Activated T-cell treated with anti-CD3 and anti-CD28 coated beads, Interleukin-2, amount 50 U/mL, for 72 hours (primary cell): Measurements from ENCODE around the gene IL18RAP. TPM values are rescaled to one million over a fixed set of nuclear protein-coding genes. Genes with fewer than 3 reads are reported as not detected.

Experiments
- ATAC-seq, 2 donors: fragments of 150-1000 bp; cut with Tn5 transposase; replicated peaks in 1 of 2; 2 replicates each; pipeline ENCODE4 v1.10.0; 2021; ENCODE audit warnings: moderate library complexity in 2 of 2, mild to moderate bottlenecking in 1 of 2
- DNase-seq, 2 donors: peaks; one replicate each; pipeline ENCODE4 v3.0.0; 2021 to 2022; ENCODE audit warnings: mixed read lengths in 1 of 2
- H3K27ac Mint-ChIP-seq: one replicate; pipeline ENCODE4 v1.8.0; 2022; ENCODE audit warnings: mild to moderate bottlenecking, moderate library complexity, mixed read lengths
- H3K27me3 Mint-ChIP-seq: one replicate; pipeline ENCODE4 v1.8.0; 2022; ENCODE audit warnings: low read depth, mixed read lengths
- H3K36me3 Mint-ChIP-seq, 2 donors: one replicate each; pipeline ENCODE4 v1.8.0; 2022; ENCODE audit warnings: mixed read lengths in 2 of 2, mild to moderate bottlenecking in 1 of 2; ENCODE audit not compliant: insufficient read depth in 2 of 2
- H3K4me1 Mint-ChIP-seq: one replicate; pipeline ENCODE4 v1.8.0; 2022; ENCODE audit warnings: low read depth, mixed read lengths
- H3K4me3 Mint-ChIP-seq, 2 donors: one replicate each; pipeline ENCODE4 v1.8.0; 2022; ENCODE audit warnings: mild to moderate bottlenecking in 2 of 2, mixed read lengths in 2 of 2, moderate library complexity in 2 of 2
- H3K9me3 Mint-ChIP-seq, 2 donors: one replicate each; pipeline ENCODE4 v1.8.0; 2022; ENCODE audit warnings: mixed read lengths in 2 of 2
- total RNA-seq, 2 donors: library from RNA; stranded (reverse); gene quantifications; one replicate each; pipeline ENCODE4 v1.2.3, GENCODE V29; 2022

IL18RAP gene
- total RNA-seq, 2 donors from 2014 or later, result 7.6 to 9.5 TPM

- Mint-ChIP-seq H3K4me1 (peaks cover 13% of the 10 kb centered on the region), H3K4me3 (peak overlapping the region in 1 of 2 donors; percentile 1), H3K27me3 (peaks cover 48% of the 10 kb centered on the region), H3K9me3 (peaks cover 0 to 2% of the 10 kb centered on the region in 2 donors), H3K27ac (no peak overlapping the region), H3K36me3 (no peaks in the 10 kb centered on the region)
- ATAC-seq (peak; percentile 68 to 88), DNase-seq (no peak)
These were observed 75.5 kb downstream of the IL18RAP start for GRCh38 chr2:102498414-102498813.

DNA sequence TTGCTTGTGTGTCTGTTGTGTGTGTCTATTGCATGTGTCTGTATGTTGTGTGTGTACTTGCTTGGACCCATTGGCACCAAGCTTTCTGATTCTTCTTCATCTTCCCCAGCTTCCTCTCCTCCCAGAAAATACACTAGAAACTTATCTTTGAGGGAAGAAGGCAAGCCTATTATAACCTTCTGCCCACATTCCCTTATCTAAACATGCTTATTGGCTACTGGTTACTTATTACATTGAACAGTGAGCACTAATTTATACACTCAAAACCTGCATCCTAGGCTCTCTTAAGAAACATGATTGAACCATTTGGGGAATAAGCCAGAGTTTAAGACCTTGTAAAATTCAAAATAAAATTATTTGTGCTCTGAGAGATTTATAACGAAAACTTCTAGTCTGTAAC lies 76.6 kb downstream of the IL18RAP start:
- no peak for ATAC-seq
- Mint-ChIP-seq H3K9me3 (peaks cover 0 to 2% of the 10 kb centered on the region in 2 donors), H3K27me3 (peaks cover 48% of the 10 kb centered on the region), H3K4me3 (no peak overlapping the region), H3K36me3 (no peaks in the 10 kb centered on the region), H3K27ac (no peak overlapping the region), H3K4me1 (peaks cover 13% of the 10 kb centered on the region)
- no peak for DNase-seq

Other genes starting within 250 kb of the IL18RAP start
- 1 to 10 TPM; 1.4 to 1.9 TPM for gene IL1RL2, start 236.1 kb upstream of the IL18RAP start, total RNA-seq
- 1 to 10 TPM; 1.6 to 2.2 TPM for gene IL1RL1, start 111.6 kb upstream of the IL18RAP start, total RNA-seq
- 10 to 100 TPM; 56.5 to 68.0 TPM for gene IL18R1, start 67.4 kb upstream of the IL18RAP start, total RNA-seq
- under 1 TPM in 1 of 2 donors, not detected in 1; 0.14 TPM for gene SLC9A4, start 50.1 kb downstream of the IL18RAP start, total RNA-seq
- under 1 TPM in 1 of 2 donors, not detected in 1; 0.19 TPM for gene SLC9A2, start 196.4 kb downstream of the IL18RAP start, total RNA-seq